MV-4-11 (cell line): ENCODE results near the gene GSTO1.

Experiments used
- DNase-seq: peaks from one replicate; lab custom pipeline; 2025; lab: John Stamatoyannopoulos, UW

GSTO1 gene

DNA sequence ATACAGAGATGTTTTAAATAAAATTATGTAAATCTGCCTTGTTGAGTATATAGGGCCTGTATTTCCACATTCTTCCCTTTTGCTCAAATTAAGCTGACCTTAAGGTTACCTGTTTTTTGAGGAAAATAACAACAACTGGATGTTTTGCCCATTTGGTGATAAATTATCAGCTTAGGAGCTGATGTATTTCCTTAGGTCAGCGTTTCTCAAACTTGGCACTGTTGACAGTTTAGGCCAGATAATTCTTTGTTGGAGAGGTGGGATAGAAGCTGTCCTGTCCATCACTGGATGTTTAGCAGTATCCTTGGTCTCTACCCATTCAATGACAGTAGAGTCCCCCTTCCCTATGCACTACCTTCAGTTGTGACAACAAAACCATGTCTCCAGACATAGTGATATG, 21.5 kb downstream of the GSTO1 start:
- no peak for DNase-seq

DNA sequence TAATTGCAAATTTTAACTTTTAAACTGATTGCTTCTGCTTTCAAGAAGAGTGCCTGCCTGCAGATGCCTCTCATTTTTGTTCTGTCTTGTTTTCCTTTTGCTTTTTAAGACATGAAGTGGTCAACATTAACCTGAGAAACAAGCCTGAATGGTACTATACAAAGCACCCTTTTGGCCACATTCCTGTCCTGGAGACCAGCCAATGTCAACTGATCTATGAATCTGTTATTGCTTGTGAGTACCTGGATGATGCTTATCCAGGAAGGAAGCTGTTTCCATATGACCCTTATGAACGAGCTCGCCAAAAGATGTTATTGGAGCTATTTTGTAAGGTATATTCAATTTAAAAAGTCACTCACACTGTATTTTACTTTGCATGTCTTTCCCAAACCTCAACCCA, 23.1 kb downstream of the GSTO1 start:
- no peak for DNase-seq

DNA sequence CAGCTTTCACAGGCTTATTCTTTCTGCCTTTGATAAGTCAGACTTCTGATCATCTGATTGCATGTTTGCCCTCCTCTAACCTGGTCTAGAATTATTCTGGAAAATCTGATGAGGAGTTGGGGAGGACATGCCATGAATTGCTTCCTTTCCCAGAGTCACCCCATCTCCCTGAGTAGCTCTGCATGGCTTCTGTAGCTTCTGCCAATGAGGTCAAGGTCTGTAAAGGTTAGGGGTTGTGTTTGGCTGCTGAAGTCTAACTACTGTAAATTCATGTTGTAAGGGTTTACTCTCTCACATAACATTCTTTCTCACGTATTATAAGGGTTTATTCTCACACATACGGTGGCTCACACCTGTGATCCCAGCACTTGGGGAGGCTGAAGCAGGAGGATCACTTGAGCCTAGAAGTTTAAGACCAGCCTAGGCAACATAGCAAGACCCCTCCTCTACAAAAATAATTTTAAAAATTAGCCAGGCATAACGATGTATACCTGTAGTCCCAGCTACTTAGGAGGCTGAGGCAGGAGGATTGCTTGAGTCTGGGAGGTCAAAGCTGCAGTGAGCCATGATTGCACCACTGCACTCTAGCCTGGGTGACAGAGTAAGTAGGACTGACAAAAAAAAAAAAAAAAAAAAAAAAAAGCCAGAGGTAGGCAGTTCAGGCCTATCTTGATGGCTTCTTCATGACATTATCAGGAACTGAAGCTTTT, 25.0 kb downstream of the GSTO1 start:
- DNase-seq: no peak

DNA sequence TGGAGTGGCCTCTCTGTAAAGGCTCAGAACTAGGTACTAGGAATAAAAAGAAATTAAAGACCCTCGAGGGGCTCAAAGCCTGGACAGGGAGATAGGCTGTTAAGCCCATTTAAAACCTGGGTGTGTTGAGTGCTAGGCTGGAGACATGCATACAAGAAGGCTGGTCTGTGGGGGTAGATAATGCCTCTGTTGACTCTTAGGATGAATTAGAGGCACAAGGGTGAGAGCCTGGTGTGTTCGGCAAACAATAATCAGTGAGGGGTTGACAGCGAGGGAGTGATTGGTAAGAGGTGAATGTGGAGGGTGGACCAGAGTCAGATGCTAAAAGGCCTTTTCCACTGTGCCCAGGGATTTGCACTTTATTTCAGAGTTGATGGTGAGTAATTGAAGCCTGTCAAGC, 27.0 kb downstream of the GSTO1 start:
- DNase-seq: no peak

DNA sequence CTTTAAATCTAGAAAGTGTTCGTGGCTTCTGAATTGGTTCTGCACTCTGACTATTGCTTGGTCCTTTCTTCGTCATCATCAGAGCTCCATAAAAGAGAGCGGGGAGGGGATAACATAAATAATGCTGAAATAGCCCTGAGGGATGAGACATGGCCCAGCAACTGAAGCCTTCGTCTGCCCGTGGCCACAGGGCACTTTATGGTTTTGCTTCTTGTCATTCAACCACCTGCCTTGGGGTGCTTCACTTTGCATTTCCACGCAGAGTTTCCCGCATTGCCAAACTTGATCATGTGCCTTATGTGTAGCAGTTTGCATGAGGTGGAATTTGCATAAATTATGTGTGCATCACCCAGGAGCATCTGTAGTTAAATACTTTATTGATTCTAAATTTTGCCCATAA, 30.2 kb downstream of the GSTO1 start:
- DNase-seq: no peak

DNA sequence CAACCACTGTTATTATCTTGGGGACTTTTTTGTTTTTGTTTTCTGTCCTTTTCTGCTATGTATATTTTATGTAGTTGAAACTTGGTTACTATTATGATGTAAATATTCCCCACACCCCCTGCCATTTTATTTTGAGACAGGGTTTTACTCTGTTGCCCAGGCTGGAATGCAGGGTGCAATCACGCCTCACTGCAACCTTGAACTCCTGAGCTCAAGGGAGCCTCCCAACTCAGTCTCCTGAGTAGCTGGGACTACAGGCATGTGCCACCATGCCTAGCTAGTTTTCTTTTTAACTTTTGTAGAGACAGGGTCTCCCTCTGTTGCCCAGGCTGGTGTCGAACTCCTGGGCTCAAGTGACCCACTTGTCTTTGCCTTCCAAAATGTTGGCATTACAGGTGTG, 32.2 kb downstream of the GSTO1 start:
- no peak for DNase-seq

DNA sequence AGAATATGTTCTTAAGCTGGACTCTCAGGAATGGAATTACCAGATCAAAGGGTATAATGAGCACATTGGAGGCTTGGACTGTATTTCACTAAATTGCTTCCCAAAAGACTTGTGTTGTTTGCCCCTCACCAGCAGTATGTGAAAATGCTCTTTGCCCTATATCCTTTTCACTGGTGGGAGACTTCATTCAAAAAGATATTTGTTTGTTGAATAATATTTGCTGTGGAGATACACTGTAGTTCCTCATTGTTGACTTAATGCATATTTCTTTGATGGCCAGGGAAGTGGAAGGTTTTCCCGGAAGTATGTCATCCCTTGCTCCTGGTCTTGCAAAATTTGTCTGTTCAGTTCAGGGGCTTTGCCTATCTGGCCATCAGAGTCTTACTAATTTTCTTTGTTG, 33.7 kb downstream of the GSTO1 start:
- no peak for DNase-seq

DNA sequence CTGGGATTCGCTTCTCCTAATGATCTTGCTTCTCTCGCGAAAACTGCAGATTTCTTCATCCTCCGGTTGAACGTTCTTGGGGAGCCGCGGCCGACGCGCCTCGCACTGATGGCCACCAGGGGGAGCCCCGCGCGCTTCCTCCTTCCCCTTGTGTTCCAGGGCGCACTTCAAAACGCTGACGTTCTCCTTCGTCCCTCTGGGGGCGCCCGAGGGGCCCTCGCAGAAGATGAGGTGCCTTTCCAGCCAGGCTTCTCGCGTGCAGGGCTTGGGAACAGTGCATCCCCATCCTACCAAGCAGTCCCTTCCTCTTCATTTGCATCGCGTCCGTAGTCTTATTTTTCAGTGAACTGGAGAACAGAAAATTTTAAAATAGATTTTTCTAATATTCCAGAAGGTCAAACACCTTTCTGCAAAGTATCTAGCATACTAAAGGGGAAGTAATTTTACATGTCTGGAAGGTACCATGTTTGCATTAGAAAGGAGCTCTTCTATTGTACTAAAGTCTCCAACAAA, 36.8 kb downstream of the GSTO1 start:
- peak; percentile 81 for DNase-seq

DNA sequence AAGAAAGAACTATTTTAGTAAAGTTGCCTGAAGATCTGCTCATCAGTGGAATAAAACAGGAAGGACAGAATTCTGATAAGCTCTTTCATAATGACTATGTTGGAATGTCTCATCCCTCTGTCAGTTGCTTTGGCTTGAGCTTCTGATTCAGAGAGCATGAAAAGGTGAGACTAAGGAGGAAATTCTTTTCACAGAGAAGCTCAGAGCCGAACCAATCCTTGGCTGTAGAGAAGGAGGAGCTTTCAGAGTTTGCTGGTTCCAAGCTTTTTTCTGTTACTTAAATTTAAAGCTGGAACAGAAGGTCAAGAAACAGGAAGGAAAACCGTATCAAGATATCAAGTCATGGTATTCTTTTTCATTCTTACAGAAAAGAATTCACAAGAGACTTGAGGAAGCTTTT, 38.3 kb downstream of the GSTO1 start:
- DNase-seq: peak; percentile 44

DNA sequence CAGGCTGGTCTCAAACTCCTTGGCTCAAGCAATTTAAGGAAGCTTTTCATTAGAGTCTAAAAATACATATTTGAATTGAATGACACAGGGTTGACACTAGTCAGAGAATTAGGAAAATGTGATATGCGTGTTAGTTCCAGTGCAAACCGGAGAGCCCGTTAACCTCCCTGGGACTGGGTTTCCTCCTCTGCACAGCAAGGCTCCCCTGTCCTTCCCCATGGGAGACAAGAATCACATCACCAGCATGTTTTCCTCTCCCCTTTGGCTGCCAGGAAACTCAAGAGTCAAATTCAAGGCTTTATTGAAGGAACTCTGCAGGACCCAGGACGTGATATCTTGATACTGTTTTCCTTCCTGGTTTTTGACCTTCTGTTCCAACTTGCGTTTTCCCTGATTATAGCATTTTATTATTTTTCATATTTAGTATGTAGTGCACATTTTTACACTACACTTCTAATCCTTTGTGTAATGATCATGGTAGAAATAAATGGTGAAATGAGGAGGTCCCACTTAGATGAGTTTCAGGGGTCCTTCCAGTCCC, 39.2 kb downstream of the GSTO1 start:
- DNase-seq: no peak

DNA sequence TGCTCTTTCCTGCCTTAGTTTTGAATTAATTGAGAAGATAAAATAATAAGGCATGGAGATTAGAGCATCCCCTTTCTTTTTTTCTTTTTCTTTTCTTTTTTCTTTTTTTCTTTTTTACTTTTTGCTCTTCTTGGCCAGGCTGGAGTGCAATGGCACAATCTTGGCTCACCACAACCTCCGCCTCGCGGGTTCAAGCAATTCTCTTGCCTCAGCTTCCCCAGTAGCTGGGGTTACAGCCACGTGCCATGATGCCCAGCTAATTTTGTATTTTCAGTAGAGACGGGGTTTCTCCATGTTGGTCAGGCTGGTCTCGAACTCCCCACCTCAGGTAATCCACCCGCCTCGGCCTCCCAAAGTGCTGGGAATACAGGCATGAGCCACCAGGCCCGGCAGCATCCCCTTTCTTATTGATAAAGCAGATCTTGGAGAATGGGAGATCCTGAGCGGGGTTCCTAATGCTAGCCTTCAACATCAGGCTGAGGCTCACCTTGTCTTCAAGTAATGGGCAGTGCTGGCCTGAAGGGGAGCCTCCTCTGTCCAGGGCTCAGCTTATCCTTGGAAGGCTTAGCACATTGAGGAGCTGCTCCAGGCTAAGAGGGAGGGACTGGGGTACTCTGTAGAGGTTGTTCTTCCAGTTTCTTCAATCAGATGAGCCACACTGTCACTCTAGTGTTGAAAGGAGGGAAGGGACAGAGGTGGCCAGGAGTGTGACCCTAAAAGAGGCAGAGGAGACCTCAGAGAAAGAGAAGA, 42.2 kb downstream of the GSTO1 start:
- DNase-seq: no peak

DNA sequence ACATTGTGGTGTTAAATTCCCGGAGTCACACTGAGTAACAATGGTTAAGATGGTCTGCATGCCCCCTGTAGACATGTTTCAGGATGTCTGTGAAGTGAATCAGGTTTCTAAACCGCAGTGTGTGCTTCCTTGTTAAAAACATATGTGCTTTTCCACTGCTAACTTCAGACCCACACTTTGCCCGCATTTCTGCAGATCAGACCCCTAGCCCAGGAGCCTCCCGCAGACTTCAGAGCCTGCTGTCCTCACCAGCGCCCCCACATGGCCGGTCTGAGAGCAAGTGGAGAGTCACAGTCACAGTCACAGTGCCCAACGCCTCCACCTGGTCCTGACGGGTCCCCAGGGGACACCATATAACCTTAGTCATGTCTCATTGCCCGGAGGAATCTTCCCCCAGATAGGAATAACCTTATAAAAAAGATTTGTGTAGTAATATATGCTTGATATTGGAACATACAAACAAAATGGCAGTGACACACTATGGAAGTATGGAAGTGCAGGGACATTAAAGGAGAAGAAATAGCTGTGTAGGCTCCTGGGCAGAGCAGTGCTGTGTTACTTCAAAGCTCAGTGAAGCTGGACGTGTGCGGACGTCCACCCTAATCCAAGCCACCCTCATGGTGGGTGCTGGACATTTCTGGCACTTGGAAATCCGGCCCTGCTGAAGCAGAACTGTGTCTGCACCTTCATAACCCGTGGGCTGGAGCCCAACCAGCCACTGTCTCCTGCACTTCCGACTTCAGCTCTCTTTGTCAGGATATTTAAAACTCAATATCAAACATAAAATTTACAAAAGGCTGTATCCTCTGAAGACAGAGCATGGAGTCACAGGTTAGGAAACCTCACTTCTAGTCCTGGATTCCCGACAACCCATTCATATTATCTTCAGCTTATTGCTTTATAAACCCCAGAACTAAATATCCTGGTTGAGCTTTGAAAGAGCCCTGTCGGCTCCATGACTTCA, 43.3 kb downstream of the GSTO1 start:
- no peak for DNase-seq

DNA sequence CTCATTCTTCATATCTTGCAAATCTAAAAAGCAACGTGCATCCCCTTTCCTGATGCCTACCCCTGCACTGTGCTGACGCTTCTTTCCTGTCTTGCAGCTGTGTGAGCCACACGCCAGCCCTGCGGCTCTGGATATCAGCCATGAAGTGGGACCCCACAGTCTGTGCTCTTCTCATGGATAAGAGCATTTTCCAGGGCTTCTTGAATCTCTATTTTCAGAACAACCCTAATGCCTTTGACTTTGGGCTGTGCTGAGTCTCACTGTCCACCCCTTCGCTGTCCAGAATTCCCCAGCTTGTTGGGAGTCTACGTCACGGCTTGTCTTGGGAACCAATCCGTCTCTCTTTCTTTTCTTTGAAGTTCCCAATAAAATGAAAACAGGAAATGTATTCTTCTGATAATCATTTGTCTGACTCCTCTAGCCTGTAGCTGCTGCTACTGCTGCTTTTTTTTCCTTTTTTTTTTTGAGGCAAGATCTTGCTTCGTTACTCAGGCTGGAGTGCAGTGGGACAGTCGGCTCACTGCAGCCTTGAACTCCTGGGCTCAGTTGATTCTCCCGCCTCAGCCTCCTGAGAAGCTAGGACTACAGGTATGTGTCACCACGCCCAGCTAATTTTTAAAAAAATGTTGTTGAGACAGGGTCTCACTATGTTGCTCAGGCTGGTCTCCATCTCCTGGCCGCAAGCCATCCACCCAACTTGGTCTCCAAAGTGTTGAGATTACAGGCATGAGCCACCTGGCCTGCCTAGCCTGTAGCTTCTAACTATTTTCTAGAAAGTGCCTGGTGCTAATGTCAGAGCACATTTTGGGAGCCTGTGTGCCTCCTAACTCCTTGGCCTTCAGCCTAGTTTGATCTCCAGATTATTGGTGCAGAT, 44.6 kb downstream of the GSTO1 start:
- DNase-seq: no peak

DNA sequence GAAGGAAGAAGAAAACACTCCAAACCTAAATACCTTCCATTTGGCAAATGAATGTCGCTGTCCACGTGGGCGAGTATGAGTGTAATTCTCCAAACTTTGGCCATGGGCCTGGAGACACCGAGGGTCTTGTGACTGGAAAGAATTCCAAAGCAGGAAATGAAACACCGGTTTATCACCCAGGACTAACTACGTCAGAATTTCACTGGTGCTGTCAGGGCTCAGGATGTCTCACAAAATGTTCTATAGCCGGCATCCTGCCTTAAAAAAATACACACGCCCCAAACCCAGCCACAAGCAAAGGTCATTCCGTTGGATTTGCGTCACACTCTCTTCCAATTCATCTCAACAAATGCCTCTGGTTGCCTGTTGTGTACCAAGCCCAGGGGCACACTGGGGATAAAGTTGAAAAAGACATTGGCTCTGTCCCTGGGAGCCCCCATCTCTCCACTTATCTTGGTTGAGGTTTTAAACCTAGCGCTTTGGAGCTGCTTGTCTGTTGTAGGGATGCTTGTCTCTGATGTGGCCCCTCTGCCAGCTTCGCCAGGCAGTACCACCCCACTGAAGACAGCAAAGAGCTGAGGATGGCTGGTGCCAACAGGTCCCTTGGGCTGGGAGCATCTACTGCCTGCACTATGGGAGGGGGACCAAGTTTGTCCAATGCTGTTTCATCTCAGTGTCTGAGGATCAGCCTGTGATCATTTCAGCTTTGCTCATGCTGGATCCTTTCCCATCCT, 45.5 kb downstream of the GSTO1 start:
- DNase-seq: no peak

DNA sequence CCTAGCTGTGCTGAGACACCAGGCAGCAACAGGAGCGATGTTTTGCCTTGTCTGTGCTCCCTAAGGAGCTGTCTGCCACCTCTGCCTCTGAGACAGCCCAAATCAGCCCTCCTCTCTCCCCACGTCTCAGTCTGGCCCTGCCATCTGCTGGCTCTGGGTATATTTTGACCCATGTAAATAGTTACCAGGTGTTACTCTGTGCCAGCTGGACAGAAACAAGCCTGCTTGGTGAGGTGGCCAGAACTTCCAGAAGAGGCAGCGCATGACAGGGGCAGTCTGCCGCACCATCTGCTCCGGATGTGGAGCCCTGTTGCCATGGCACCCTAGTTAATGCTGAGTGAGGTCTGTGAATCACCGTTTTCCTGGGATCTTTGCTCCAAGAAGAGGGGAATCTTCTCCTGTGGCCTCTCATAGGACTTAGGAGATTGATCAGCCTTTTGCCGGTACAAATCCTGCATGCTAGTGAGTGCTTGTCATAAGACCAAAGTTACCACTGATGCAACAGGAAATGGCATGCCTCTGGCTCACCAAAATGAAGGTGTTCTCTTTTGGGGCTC, 46.1 kb downstream of the GSTO1 start:
- DNase-seq: peak; percentile 3

DNA sequence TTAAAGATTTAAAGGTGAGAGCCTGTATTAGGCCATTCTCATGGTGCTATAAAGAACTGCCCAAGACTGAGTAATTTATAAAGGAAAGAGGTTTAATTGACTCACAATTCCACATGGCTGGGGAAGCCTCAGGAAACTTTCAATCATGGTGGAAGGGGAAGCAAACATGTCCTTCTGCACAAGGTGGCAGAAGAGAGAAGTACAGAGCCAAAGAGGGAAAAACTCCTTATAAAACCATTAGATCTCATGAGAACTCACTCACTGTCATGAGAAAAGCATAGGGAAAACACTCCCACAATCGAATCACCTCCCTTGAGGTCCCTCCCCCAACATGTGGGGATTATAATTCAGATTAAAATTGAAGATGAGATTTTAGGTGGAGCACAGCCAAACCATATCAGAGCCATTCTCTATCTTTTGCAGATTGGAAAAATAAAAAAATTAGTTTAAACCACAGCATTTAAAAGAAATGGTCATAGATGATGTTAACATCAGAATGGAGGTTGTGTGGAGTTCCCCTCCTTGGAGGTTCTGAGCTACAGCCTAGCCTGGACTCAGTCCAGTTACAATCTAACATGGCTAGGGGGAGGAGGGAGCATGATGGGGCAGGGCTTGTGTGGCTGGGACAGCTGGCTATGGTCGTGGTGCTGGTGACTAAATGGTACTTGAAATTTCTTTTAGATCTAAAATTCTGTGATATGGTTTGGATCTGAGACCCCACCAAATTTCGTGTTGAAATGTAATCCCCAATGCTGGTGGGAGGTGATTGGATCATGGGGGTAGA, 47.4 kb downstream of the GSTO1 start:
- no peak for DNase-seq

DNA sequence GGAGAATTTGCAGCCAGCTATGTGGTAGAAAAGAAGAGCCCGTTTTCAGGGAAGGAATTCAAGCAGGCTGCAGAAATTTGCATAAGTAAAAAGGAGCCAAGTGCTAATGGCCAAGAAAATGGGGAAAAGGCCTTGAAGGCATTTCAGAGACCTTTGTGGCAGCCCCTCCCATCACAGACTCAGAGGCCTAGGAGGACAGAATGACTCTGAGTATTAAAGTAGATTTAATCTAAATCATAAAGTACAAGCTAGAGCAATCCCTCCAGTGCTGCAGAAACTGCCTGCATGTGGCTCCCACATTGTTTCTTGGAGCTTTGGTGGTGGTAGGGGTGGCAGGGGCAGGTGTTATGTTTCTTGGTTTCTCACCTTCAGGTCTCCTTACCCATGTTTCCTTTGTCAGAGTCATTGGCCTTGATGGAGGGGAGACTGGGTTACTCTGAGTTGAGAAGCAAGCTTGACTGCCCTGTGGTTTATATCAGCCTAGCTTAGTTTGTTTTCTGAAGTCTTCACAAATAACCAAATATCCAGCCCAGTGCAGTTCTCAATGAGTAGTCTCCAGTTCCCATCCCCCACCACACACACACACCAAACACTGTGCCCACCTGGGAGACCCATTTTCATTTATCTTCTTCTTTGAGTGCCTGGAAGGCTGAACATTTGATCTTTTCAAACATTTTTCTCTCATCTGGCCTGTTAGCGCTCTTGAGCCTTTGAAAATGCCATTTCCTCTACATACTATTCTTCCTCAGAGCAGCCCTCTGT, 49.1 kb downstream of the GSTO1 start:
- DNase-seq: no peak

DNA sequence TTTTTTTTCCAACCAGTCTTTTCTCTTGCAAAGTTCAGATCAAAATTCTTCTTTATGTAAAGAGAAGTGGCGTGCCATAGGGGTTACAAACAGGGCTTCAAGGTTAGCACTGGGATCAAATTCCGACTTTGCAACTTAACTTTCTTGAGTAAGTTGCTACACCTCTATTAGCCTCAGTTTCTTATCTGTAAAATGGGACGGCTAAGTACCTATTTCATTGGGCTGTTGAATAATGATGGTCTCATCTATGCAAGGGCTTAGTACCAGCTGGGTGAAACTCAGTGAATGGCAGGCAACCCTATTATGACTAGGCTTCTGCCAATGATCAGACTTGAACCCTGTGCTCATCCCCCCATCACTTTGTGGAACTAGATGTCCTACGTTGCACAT, 49.7 kb downstream of the GSTO1 start:
- no peak for DNase-seq

DNA sequence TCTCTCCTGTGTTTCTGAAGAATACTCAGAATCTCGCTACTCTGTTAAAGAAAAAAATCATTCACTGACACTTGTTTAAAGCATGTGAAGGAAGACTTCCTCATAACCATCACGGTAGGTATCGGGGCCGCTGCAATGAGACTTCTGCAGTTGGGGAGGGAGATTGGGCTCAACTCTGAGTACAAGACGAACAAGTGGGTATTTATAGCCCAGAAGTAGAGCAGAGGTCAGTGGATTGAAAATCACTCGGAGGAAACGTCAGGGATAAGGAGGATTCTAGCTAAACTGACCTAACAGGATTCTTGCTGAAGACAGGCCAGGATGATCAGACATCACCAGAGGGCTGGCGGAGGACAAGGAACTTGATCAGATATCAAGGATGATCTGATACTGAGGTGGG, 50.2 kb downstream of the GSTO1 start:
- DNase-seq: no peak
